GM18502 (cell line): Measurements from ENCODE around the gene CEPT1.
"Not testable (repeated sequence)": the region's sequence is repeated elsewhere in the genome, so short reads cannot be mapped to it uniquely, and the experiment has no call there.

Experiments used
- ATAC-seq: cut with Tn5 transposase; IDR thresholded peaks from one replicate; pipeline ENCODE4 v1.9.1; 2021; ENCODE audit warnings: mild to moderate bottlenecking; ENCODE audit not compliant: unreplicated experiment, poor library complexity

CEPT1 gene

GRCh38 chr1:111204983-111205713, 65.1 kb downstream of the CEPT1 start:
- no peak for ATAC-seq

- no peak for ATAC-seq
These were observed 65.7 kb downstream of the CEPT1 start for GRCh38 chr1:111205714-111206050.

- ATAC-seq: no peak
These were observed 68.9 kb downstream of the CEPT1 start for GRCh38 chr1:111208921-111209320.

GRCh38 chr1:111209622-111210021, 69.6 kb downstream of the CEPT1 start:
- no peak for ATAC-seq

DNA sequence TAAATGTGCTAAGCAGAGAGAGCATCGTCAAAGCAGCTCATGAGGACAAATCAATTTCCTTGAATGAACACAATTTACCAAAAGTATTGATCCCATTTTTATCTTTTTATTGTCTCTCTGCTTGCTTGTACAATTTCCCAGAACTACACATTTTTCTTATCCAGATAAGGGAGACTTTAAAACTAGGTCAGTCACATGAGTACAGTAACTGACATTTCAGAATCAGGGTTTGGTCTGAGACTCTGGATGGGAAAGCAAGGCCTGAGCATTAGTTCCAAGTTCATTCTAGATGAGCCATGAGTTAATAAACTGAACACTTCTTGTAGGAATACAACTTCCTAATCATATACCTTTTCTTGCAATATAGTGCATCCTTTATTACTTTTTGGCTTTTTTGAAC, 71.9 kb downstream of the CEPT1 start:
- ATAC-seq: no peak

- ATAC-seq: no peak
These were observed 72.8 kb downstream of the CEPT1 start for GRCh38 chr1:111212634-111213335.

DNA sequence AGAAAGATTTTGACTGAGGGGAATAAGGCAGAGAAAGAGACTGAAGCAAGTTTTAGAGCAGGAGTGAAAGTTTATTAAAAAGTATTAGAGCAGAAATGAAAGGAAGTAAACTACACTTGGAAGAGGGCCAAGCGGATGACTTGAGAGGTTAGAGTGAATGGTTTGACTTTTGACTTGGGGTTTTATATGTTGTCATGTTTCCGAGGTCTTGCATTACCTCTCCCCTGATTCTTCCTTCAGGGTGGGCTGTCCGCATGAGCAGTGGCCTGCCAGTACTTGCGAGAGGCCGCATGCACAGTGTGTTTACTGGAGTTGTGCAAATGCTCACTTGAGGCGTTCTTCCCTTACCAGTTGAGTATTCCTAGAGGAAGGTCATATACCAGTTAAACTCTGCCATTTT, 73.4 kb downstream of the CEPT1 start:
- no peak for ATAC-seq

DNA sequence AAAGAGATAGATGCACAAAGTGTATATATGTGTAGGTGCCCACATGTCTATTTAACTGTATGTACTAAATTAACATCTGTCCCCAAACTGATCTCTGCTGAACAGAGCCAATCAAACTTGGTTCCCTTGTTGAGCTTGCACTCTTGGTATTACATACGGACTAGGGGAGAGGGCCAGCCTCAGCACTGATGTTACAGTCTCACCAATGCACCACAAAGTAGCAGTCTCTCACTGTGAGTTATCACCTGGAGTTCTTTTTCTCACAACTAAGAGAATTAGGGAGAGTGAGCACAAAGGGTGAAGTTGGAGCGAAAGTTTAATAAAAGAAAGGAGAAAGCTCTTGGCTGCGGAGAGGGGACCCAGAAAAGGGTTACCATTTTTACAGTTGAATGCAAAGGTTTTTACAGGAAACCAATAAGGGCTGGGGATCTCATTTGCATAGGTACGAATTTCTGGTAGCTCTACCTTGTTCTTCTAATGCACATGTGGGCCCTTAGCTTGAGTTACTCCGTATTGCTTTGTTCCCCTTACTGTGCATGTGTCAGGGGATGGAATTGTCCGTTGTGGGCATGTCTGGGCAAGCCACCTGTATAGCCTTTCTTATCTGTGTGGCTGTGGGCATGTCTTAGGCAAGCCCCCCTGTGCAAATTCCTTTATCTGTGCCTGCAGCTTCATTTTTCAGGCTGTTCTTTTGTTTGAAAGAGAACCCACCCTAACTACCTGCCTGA, 74.2 kb downstream of the CEPT1 start:
- no peak for ATAC-seq

- no peak for ATAC-seq
These were observed 74.9 kb downstream of the CEPT1 start for GRCh38 chr1:111214884-111215283.

DNA sequence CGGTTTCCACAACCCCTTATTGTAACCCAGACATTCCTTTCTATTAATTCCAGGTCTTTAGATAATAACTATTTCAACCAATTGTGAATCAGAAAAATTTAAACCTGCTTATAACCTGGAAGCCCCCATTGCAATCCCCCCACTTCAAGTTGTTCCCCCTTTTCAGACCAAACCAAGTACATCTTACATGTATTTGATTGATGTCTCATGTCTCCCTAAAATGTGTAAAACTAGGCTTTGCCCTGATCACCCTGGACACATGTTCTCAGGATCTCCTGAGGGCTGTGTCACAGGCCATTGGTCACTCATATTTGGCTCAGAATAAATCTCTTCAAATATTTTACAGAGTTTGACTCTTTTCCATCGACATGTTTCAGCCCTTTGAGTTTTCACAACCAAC, 75.3 kb downstream of the CEPT1 start:
- ATAC-seq: not testable (repeated sequence)

- ATAC-seq: no peak
These were observed 76.7 kb downstream of the CEPT1 start for GRCh38 chr1:111216751-111217150.

GRCh38 chr1:111217183-111217910, 77.3 kb downstream of the CEPT1 start:
- no peak for ATAC-seq

- ATAC-seq: no peak
These were observed 78.9 kb downstream of the CEPT1 start for GRCh38 chr1:111218701-111219556.

DNA sequence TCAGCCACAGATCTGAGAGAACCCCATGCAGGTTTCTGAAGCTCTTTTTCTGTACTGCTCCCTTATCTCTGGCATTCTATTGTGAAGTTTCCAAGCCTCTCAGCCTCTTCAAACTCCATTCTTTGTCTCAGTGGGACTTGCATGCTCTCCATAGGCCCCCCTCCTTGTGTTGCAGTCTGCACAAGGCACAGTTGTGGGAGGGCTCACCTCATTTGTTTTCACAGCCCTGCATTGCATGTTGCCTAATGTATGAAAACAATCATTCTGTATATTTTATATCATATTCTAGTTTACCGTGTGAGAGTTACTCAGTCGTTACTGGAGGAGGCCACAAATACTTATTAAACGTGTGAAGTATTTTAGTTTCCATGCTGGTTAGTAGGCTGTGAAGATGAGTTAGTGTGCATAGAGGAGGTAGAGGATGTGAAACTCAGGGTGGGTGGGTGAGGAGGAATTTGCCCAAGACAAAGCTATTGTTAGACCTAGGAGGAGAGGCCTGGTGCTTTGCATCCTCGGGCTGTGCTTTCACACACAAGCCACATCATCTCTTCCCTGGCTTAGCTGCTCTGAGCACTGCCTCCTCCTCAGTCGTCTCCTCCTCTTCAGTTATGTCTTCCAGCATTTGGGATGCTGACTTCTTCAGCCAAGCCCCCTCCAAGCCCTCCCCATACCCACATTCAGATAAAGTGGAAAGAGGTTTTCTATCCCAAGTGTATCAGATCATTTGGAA, 79.7 kb downstream of the CEPT1 start:
- peak; percentile 34 for ATAC-seq

GRCh38 chr1:111220302-111220890, 80.4 kb downstream of the CEPT1 start:
- ATAC-seq: no peak

GRCh38 chr1:111221276-111221632, 81.2 kb downstream of the CEPT1 start:
- no peak for ATAC-seq

DNA sequence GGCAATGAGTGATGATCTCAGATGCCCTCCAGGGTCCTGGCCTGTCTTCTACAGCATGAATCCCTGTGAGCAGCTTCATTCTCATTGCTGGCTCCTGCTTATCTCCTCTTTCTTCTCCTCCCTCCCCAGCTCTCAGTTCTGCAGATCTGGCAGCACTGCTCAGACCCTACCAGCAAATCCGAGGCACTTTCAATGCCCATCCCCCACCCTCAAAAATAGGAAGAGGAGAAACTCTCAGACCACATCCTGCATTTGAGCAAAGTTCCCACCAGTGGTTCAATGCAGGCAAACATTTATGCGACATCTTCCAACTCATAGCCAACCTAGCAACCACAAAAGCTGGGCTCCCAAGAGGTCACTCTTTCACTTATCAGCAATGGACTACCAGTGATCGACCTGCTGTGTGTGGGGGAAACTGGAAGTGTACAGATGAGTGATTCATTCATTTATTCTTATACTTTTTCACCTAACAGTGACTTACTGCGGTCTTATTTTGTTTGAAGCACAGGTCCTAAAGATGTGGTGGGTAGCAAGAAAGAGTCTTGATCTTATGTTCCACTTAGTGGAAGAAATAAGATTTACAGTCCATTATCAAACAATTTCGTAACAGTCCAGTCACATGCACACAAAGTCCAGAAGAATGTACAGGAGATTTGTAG, 81.7 kb downstream of the CEPT1 start:
- peak; percentile 57 for ATAC-seq
